GM12878 (cell line): ENCODE measurements around the gene GIGYF2. TPM values are rescaled to one million over a fixed set of nuclear protein-coding genes. Genes with fewer than 3 reads are reported as not detected.

Source experiments
- ATAC-seq: fragments of 200-7000 bp; cut with Tn5 transposase; 3 replicates; pipeline ENCODE4 v1.9.1; 2020; ENCODE audit warnings: mild to moderate bottlenecking, moderate library complexity
- BruUV-seq: library from RNA; stranded (reverse); fragments of 400-500 nt; replicated peaks from 2 replicates; lab custom pipeline; 2021; lab: Mats Ljungman, UMichigan
- CTCF ChIA-PET: fragments of 300-600 bp; sonication (Branson Sonifier 250); formaldehyde crosslinking; extraction: SDS; loops from one replicate; lab custom pipeline; 2021; ENCODE audit warnings: inconsistent platforms; lab: Yijun Ruan, JAX
- POLR2A ChIA-PET: fragments of 350-600 bp; formaldehyde crosslinking; extraction: SDS; loops from one replicate; lab custom pipeline; 2021; ENCODE audit warnings: inconsistent platforms; lab: Charles Lee
- RAD21 ChIA-PET: fragments of 300-600 bp; sonication (Branson Sonifier 250); formaldehyde crosslinking; loops from one replicate; lab custom pipeline; 2023; ENCODE audit warnings: antibody characterized with exemption; ENCODE audit not compliant: unreplicated experiment; lab: Charles Lee
- SMC1A ChIA-PET: fragments of 300-600 bp; sonication (Branson Sonifier 250); formaldehyde crosslinking; loops from one replicate; lab custom pipeline; 2023; ENCODE audit not compliant: unreplicated experiment, uncharacterized antibody; lab: Charles Lee
- DNase-seq: peaks from one replicate; pipeline ENCODE4 v3.0.0-alpha.2; 2011; ENCODE audit warnings: low read depth, low spot score
- FAIRE-seq: peaks from 3 replicates; lab custom pipeline; 2011; peaks lifted over from hg19 to GRCh38; lab: Jason Lieb, UNC
- H2AFZ ChIP-seq: 2 replicates; pipeline ENCODE4 v1.6.0; 2011; ENCODE audit warnings: low read depth, low read length, control low read depth; ENCODE audit not compliant: control insufficient read depth
- H3K27ac ChIP-seq: 2 replicates; pipeline ENCODE4 v1.5.1; 2011; ENCODE audit warnings: control low read depth; ENCODE audit not compliant: control insufficient read depth, insufficient read depth
- H3K27me3 ChIP-seq, 2 experiments: replicated peaks in 1 of 2; 2 replicates each; pipeline versions ENCODE4 v1.6.0 to v1.6.1; 2011; ENCODE audit warnings: low read length in 1 of 2; ENCODE audit not compliant: control insufficient read depth in 2 of 2, insufficient read depth in 2 of 2
- H3K36me3 ChIP-seq, 2 experiments: 2 replicates each; pipeline ENCODE4 v1.5.1; 2011; ENCODE audit warnings: low read length in 1 of 2; ENCODE audit not compliant: control insufficient read depth in 2 of 2, insufficient read depth in 2 of 2
- H3K4me1 ChIP-seq: 2 replicates; pipeline ENCODE4 v1.6.1; 2011; ENCODE audit warnings: mild to moderate bottlenecking, low read length, moderate library complexity, mixed read lengths; ENCODE audit not compliant: control insufficient read depth, insufficient read depth
- H3K4me2 ChIP-seq: 2 replicates; pipeline ENCODE4 v1.6.0; 2011; ENCODE audit warnings: control low read depth; ENCODE audit not compliant: control insufficient read depth, insufficient read depth
- H3K4me3 ChIP-seq: fragments of 200-600 bp; sonication (generic); 2 replicates; pipeline ENCODE4 v1.5.1; 2016
- H3K79me2 ChIP-seq: 2 replicates; pipeline ENCODE4 v1.6.0; 2011; ENCODE audit warnings: low read length; ENCODE audit not compliant: control insufficient read depth, insufficient read depth
- H3K9ac ChIP-seq: 2 replicates; pipeline ENCODE4 v1.8.0; 2011; ENCODE audit warnings: low read length, control low read depth, mixed read lengths; ENCODE audit not compliant: control insufficient read depth, insufficient read depth
- H3K9me3 ChIP-seq: replicated peaks from 3 replicates; pipeline ENCODE4 v1.5.1; 2011; ENCODE audit warnings: mild to moderate bottlenecking, low read length; ENCODE audit not compliant: control insufficient read depth, insufficient read depth
- H4K20me1 ChIP-seq: 2 replicates; pipeline ENCODE4 v1.6.0; 2011; ENCODE audit not compliant: control insufficient read depth, insufficient read depth
- ATF3 ChIP-seq: IDR thresholded peaks from 2 replicates; pipeline ENCODE4 v1.6.1; 2011; ENCODE audit warnings: low read depth, mild to moderate bottlenecking, low read length, moderate library complexity, borderline replicate concordance; ENCODE audit errors: extremely low read depth
- ATF7 ChIP-seq: fragments of 450-650 bp; IDR thresholded peaks from 2 replicates; pipeline ENCODE4 v1.6.1; 2016; ENCODE audit warnings: low read depth, mild to moderate bottlenecking
- BHLHE40 ChIP-seq, 2 experiments: fragments of 450-650 bp in 1 of 2; IDR thresholded peaks; 2 replicates each; pipeline ENCODE4 v1.6.1; 2011 to 2017; ENCODE audit warnings: low read depth in 2 of 2, borderline replicate concordance in 1 of 2, improper control_type of control experiment in 1 of 2, low read length in 1 of 2, mild to moderate bottlenecking in 1 of 2
- BMI1 ChIP-seq: fragments of 450-650 bp; IDR thresholded peaks from 2 replicates; pipeline ENCODE4 v1.6.1; 2016; ENCODE audit warnings: mild to moderate bottlenecking, moderate library complexity, borderline replicate concordance
- DPF2 ChIP-seq: fragments of 450-650 bp; IDR thresholded peaks from 2 replicates; pipeline ENCODE4 v1.6.1; 2017; ENCODE audit warnings: mild to moderate bottlenecking
- FOS ChIP-seq: IDR thresholded peaks from 3 replicates; pipeline ENCODE4 v1.6.1; 2011; ENCODE audit warnings: borderline replicate concordance; ENCODE audit not compliant: insufficient read length; ENCODE audit errors: extremely low read depth
- NRF1 ChIP-seq: conservative IDR thresholded peaks from 2 replicates; pipeline ENCODE4 v1.6.1; 2011; ENCODE audit warnings: mild to moderate bottlenecking, low read depth, low read length, improper control_type of control experiment
- SREBF1 ChIP-seq: IDR thresholded peaks from 2 replicates; pipeline ENCODE4 v1.6.1; 2012; ENCODE audit warnings: mild to moderate bottlenecking, low read length
- SREBF2 ChIP-seq: IDR thresholded peaks from 2 replicates; pipeline ENCODE4 v1.6.1; 2012; ENCODE audit warnings: mild to moderate bottlenecking, low read length
- STAT1 ChIP-seq: fragments of 450-650 bp; conservative IDR thresholded peaks from 2 replicates; pipeline ENCODE4 v1.6.1; 2014; ENCODE audit warnings: antibody characterized with exemption, mild to moderate bottlenecking
- WGBS: methylation state at CpG from one replicate; pipeline ENCODE4 v1.1.6; 2016; ENCODE audit warnings: low lambda C conversion rate; ENCODE audit not compliant: insufficient replicate concordance, insufficient coverage; ENCODE audit errors: missing lambda C conversion rate; 5-methylcytosine and 5-hydroxymethylcytosine counted together
- in situ Hi-C: fragments of 300-500 bp; cut with MboI; formaldehyde crosslinking; loops from 9 replicates; pipeline ENCODE4 v1.14.3; 2018; ENCODE audit warnings: mixed read lengths
- intact Hi-C: fragments of 100-400 bp; cut with micrococcal nuclease; formaldehyde crosslinking; loops from one replicate; pipeline ENCODE4 v1.14.2; 2022; ENCODE audit not compliant: unreplicated experiment
- polyA plus RNA-seq, 11 experiments: library from polyadenylated mRNA; depleted of rRNA in 4 of 11; unstranded in 6 of 11; stranded (reverse) in 5 of 11; fragments of >200 nt; fragmentation: Nextera tagmentation in 4 of 11; fragmentation: Illumina TruSeq in 1 of 11; extraction: Ambion mirVana in 4 of 11; extraction: Trizol in 1 of 11; gene quantifications; 1 replicate in 1 of 11; 2 replicates in 10 of 11; pipeline versions ENCODE4 v1.2.1 to v1.2.3, GENCODE V29; 2011 to 2016; ENCODE audit warnings: inconsistent platforms in 2 of 11, missing spikeins in 2 of 11, low read depth in 1 of 11
- total RNA-seq, 4 experiments: library from RNA; depleted of rRNA in 3 of 4; stranded (reverse); fragments of >200 nt in 3 of 4; fragmentation: Illumina TruSeq in 1 of 4; extraction: Trizol in 1 of 4; gene quantifications; 2 replicates each; pipeline versions ENCODE4 v1.2.1 to v1.2.3, GENCODE V29; 2013 to 2021
- TF ChIP-seq, protein P1 (sequence below), 3 experiments: IDR thresholded peaks in 2 of 3; conservative IDR thresholded peaks in 1 of 3; 2 replicates each; pipeline ENCODE4 v1.5.1; 2011; ENCODE audit warnings: low read depth in 3 of 3, low read length in 3 of 3, mild to moderate bottlenecking in 3 of 3, control low read depth in 2 of 3, moderate library complexity in 2 of 3, inconsistent platforms in 1 of 3, mixed read lengths in 1 of 3; ENCODE audit not compliant: control insufficient read depth in 2 of 3, insufficient read depth in 1 of 3; ENCODE audit errors: extremely low read depth in 1 of 3
- TF ChIP-seq, protein P2 (sequence below): fragments of 450-650 bp; IDR thresholded peaks from 2 replicates; pipeline ENCODE4 v1.6.1; 2014; ENCODE audit warnings: mild to moderate bottlenecking

Gene GIGYF2
- total and polyA plus RNA-seq, 10 of the 15 experiments (the other 5 are each of a cell fraction or from before 2014, with no cell fraction given), result 12.2 to 47.2 (median 39.0) TPM

- TF ChIP-seq SREBF2 (no peak), ATF3 (no peak), BMI1 (no peak), FOS (no peak), ATF7 (no peak)
- TF ChIP-seq, protein P1, sequence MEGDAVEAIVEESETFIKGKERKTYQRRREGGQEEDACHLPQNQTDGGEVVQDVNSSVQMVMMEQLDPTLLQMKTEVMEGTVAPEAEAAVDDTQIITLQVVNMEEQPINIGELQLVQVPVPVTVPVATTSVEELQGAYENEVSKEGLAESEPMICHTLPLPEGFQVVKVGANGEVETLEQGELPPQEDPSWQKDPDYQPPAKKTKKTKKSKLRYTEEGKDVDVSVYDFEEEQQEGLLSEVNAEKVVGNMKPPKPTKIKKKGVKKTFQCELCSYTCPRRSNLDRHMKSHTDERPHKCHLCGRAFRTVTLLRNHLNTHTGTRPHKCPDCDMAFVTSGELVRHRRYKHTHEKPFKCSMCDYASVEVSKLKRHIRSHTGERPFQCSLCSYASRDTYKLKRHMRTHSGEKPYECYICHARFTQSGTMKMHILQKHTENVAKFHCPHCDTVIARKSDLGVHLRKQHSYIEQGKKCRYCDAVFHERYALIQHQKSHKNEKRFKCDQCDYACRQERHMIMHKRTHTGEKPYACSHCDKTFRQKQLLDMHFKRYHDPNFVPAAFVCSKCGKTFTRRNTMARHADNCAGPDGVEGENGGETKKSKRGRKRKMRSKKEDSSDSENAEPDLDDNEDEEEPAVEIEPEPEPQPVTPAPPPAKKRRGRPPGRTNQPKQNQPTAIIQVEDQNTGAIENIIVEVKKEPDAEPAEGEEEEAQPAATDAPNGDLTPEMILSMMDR (IDR thresholded peaks at IDR 0.05 in 2 of 3, conservative IDR thresholded peaks at IDR 0.05 in 1 of 3; ENCODE audit: control insufficient read depth in 2 of 3, extremely low read depth in 1 of 3, insufficient read depth in 1 of 3, low read depth in 3 of 3, low read length in 3 of 3), result no peak
- TF ChIP-seq, protein P2, sequence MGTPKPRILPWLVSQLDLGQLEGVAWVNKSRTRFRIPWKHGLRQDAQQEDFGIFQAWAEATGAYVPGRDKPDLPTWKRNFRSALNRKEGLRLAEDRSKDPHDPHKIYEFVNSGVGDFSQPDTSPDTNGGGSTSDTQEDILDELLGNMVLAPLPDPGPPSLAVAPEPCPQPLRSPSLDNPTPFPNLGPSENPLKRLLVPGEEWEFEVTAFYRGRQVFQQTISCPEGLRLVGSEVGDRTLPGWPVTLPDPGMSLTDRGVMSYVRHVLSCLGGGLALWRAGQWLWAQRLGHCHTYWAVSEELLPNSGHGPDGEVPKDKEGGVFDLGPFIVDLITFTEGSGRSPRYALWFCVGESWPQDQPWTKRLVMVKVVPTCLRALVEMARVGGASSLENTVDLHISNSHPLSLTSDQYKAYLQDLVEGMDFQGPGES, result no peak
Observed at GRCh38 chr2:232857158-232857563, 160.0 kb downstream of the GIGYF2 start (continued).

- peaks cover 6 to 17% of the 10 kb centered on the region in 2 experiments; a peak in 3 of 4 replicates for H3K36me3 ChIP-seq
- in situ Hi-C loops, result no loop called here
- no peak for DNase-seq
- ATAC-seq, result no peak
- no peak overlapping the region for H3K9ac ChIP-seq
- SMC1A ChIA-PET, result interaction anchor here (0.9 to 2.0 kb wide), 3 partner anchors 40 to 194 kb away, joined by 3 to 4 read pairs (median 4); no protein-coding TSS in a partner anchor
- CTCF ChIA-PET, result interaction anchor here (1.0 to 2.9 kb wide), 4 partner anchors 126 to 195 kb away, joined by 3 to 7 read pairs (median 5); no protein-coding TSS in a partner anchor
- no TSS peak for BruUV-seq
- POLR2A ChIA-PET, result no interaction called here
- no peaks in the 10 kb centered on the region for H3K27me3 ChIP-seq
- no peak overlapping the region for H3K4me2 ChIP-seq
- no peaks in the 10 kb centered on the region for H3K4me1 ChIP-seq
- H3K9me3 ChIP-seq, result no peaks in the 10 kb centered on the region
- RAD21 ChIA-PET, result no interaction called here
- intact Hi-C loops, result no loop called here
- H3K79me2 ChIP-seq, result no peaks in the 10 kb centered on the region
- FAIRE-seq, result no peak
- H3K27ac ChIP-seq, result no peak overlapping the region
- H3K4me3 ChIP-seq, result no peak overlapping the region
- H4K20me1 ChIP-seq, result no peaks in the 10 kb centered on the region
- TF ChIP-seq SREBF1 (no peak), STAT1 (no peak), DPF2 (no peak), NRF1 (no peak), BHLHE40 (IDR thresholded peaks at IDR 0.05; ENCODE audit: borderline replicate concordance in 1 of 2, low read depth in 2 of 2, low read length in 1 of 2) (no peak), ATF7 (no peak)
- WGBS, result 98% methylated on average over 4 of the region's 4 CpGs
- H2AFZ ChIP-seq, result no peak overlapping the region
Observed at GRCh38 chr2:232859385-232859916, 162.3 kb downstream of the GIGYF2 start.
